BE2C (cell line): ENCODE results near the gene WAC.

Source experiments
- DNase-seq: peaks from one replicate; pipeline ENCODE4 v3.0.0-alpha.2; 2020
- H3K27me3 ChIP-seq: fragments of 250-450 bp; sonication (Bioruptor Pico); 2 replicates; pipeline ENCODE4 v1.5.1; 2020; ENCODE audit warnings: mild to moderate bottlenecking
- H3K36me3 ChIP-seq: fragments of 250-450 bp; sonication (Bioruptor Pico); 2 replicates; pipeline ENCODE4 v1.5.1; 2020; ENCODE audit warnings: mild to moderate bottlenecking
- H3K4me1 ChIP-seq: fragments of 250-450 bp; sonication (Bioruptor Pico); 2 replicates; pipeline ENCODE4 v1.5.1; 2020
- H3K4me3 ChIP-seq: 2 replicates; pipeline ENCODE4 v1.5.1; 2011; ENCODE audit warnings: low read depth, low read length
- H3K9me3 ChIP-seq: fragments of 250-450 bp; sonication (Bioruptor Pico); 2 replicates; pipeline ENCODE4 v1.5.1; 2020
- CTCF ChIP-seq: IDR thresholded peaks from 2 replicates; pipeline ENCODE4 v1.5.1; 2012; ENCODE audit warnings: mild to moderate bottlenecking, low read depth, low read length

The WAC gene

DNA sequence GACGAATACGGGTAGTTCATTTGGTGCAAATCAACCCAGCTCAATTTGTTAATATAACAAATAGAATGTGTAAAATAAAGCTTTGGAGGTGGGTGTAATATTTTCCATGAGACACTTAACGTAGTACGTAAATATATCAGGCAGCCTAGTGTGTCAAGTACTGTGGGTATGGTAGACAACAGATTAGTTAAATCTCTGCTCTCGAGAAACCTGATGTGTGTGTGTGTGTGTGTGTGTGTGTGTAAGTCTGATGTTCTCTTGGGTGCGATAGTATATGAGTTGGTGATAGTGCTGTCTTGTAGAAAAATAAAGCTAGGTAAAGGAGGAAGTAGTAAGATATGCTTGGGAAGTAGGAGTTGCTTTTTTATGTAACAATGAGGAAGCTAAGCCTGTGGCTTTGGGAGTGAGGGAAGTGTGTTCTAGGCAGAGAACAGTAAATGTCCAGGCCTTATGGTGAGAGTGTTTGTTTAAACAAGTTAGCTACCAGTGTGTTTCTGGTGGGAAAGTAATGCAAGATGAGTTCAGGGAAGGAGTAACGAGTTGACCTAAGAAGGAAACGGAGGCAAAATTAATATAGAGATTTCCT lies 26.1 kb downstream of the WAC start:
- Histone ChIP-seq H3K4me3 (no peak overlapping the region), H3K36me3 (peaks cover 52% of the 10 kb centered on the region), H3K4me1 (no peaks in the 10 kb centered on the region), H3K9me3 (no peaks in the 10 kb centered on the region), H3K27me3 (no peaks in the 10 kb centered on the region)
- no peak for DNase-seq
- no peak for TF ChIP-seq CTCF

DNA sequence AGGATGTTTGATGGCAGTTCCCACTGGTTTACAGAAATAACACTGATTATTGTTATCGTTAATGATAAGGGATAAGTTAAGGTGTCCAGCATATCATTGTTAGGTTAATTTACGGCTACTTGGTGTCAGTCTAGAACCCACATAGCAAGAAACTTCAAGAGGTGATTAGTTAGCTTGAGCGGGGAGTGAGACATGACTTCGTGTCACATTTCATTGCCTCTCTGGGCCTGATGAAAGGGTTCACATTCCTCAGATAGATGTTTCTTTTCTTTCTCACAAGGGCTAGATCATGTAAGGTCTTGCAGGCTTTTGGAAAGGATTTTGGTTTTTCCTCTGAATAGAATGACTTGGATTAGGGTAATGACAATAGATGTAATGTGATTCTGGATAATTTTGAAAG lies 26.7 kb downstream of the WAC start:
- Histone ChIP-seq H3K36me3 (peaks cover 50% of the 10 kb centered on the region), H3K4me1 (no peaks in the 10 kb centered on the region)
- no peak for DNase-seq

GRCh38 chr10:28560617-28561016 lies 27.7 kb downstream of the WAC start:
- Histone ChIP-seq H3K4me3 (no peak overlapping the region), H3K36me3 (peaks cover 44% of the 10 kb centered on the region)
- no peak for TF ChIP-seq CTCF

More for the DNA sequence above, 26.7 kb downstream of the WAC start:
- Histone ChIP-seq H3K4me3 (no peak overlapping the region), H3K27me3 (no peaks in the 10 kb centered on the region), H3K9me3 (no peaks in the 10 kb centered on the region)
- TF ChIP-seq CTCF: no peak

DNA sequence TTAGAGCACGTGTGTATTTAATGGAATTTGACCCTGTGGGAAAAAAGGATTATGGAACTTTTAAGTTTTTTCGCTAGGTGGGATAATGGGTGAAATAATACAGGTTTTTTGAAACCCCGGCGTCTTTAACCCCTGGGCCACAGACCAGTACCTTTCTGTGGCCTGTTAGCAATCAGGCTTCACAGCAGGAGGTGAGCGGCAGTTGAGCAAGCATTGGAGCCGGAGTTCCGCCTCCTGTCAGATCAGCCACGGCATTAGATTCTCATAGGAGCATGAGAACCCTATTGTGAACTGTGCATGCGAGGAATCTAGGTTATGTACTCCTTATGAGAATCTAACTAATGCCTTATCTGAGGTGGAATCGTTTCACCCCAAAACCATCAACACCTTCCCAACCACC lies 28.6 kb downstream of the WAC start:
- Histone ChIP-seq H3K4me3 (no peak overlapping the region), H3K36me3 (peaks cover 47% of the 10 kb centered on the region), H3K9me3 (no peaks in the 10 kb centered on the region), H3K27me3 (no peaks in the 10 kb centered on the region), H3K4me1 (no peaks in the 10 kb centered on the region)
- no peak for DNase-seq
- no peak for TF ChIP-seq CTCF

More at GRCh38 chr10:28560617-28561016, 27.7 kb downstream of the WAC start:
- no peaks in the 10 kb centered on the region for H3K9me3 ChIP-seq
- H3K27me3 ChIP-seq: no peaks in the 10 kb centered on the region
- no peaks in the 10 kb centered on the region for H3K4me1 ChIP-seq
- no peak for DNase-seq

DNA sequence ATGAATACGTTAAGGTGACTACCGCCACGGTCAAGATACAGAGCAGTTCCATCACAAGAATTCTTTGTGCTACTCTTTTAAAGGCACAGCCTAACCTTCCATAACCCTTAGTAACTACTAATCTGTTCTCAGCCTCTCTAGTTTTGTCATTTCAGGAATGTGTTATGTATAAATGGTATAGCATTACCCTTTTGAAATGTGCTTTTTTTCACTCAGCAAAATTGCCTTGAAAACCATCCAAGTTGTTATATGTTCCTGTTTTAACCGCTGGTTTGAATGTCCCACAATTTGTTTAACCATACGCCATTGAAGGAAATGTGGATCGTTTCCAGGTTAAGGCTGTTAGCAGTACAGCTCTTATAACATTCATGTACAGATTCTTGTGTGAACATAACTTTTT lies 32.0 kb downstream of the WAC start:
- Histone ChIP-seq H3K4me3 (no peak overlapping the region), H3K4me1 (peaks cover 6% of the 10 kb centered on the region), H3K9me3 (no peaks in the 10 kb centered on the region), H3K36me3 (peaks cover 38% of the 10 kb centered on the region), H3K27me3 (no peaks in the 10 kb centered on the region)
- TF ChIP-seq CTCF: no peak
- DNase-seq: no peak

- H3K36me3 ChIP-seq: peaks cover 34% of the 10 kb centered on the region
- H3K27me3 ChIP-seq: no peaks in the 10 kb centered on the region
- DNase-seq: no peak
- no peak for TF ChIP-seq CTCF
- no peaks in the 10 kb centered on the region for H3K9me3 ChIP-seq
- no peak overlapping the region for H3K4me3 ChIP-seq
- peaks cover 6% of the 10 kb centered on the region for H3K4me1 ChIP-seq
These were observed 33.6 kb downstream of the WAC start for GRCh38 chr10:28566458-28567015.
